DOHH2 (cell line): ENCODE results near the gene PRIM2.

ENCODE experiments used
- H3F3A ChIP-seq: fragments of 200-600 bp; sonication (generic), shearing (Covaris generic); 2 replicates; pipeline ENCODE4 v1.6.0; 2016; ENCODE audit warnings: antibody characterized with exemption, mild to moderate bottlenecking; ENCODE audit not compliant: control insufficient read depth, insufficient read depth
- H3K27ac ChIP-seq: fragments of 200-600 bp; sonication (generic); 2 replicates; pipeline ENCODE4 v1.5.1; 2014; ENCODE audit warnings: low read depth, mild to moderate bottlenecking, low read length, moderate library complexity
- H3K27me3 ChIP-seq: fragments of 200-600 bp; sonication (generic); 2 replicates; pipeline ENCODE4 v1.6.1; 2014; ENCODE audit warnings: mild to moderate bottlenecking, low read length, mixed read lengths; ENCODE audit not compliant: control insufficient read depth
- H3K36me3 ChIP-seq: fragments of 200-600 bp; sonication (generic); 2 replicates; pipeline ENCODE4 v1.6.1; 2014; ENCODE audit warnings: mild to moderate bottlenecking, low read length, moderate library complexity, mixed read lengths; ENCODE audit not compliant: control insufficient read depth
- H3K4me1 ChIP-seq: fragments of 200-600 bp; sonication (generic); 2 replicates; pipeline ENCODE4 v1.6.1; 2014; ENCODE audit warnings: mild to moderate bottlenecking, low read length, mixed read lengths; ENCODE audit not compliant: control insufficient read depth
- H3K4me2 ChIP-seq: fragments of 200-600 bp; sonication (generic); 2 replicates; pipeline ENCODE4 v1.6.0; 2014; ENCODE audit warnings: mild to moderate bottlenecking, low read length, moderate library complexity
- H3K4me3 ChIP-seq: fragments of 200-600 bp; sonication (generic); 2 replicates; pipeline ENCODE4 v1.5.1; 2014; ENCODE audit warnings: mild to moderate bottlenecking, low read length, mixed read lengths
- H3K79me2 ChIP-seq: fragments of 200-600 bp; sonication (generic); 2 replicates; pipeline ENCODE4 v1.6.1; 2014; ENCODE audit warnings: mild to moderate bottlenecking, low read length, mixed read lengths; ENCODE audit not compliant: control insufficient read depth
- H3K9me2 ChIP-seq: fragments of 200-600 bp; sonication (generic); replicated peaks from 2 replicates; pipeline ENCODE4 v1.6.1; 2014; ENCODE audit warnings: mild to moderate bottlenecking, low read length, mixed read lengths; ENCODE audit not compliant: control insufficient read depth
- H3K9me3 ChIP-seq: fragments of 200-600 bp; sonication (generic); 2 replicates; pipeline ENCODE4 v1.6.1; 2014; ENCODE audit warnings: antibody characterized with exemption, low read length, mixed read lengths; ENCODE audit not compliant: control insufficient read depth, insufficient read depth
- H4K20me1 ChIP-seq: fragments of 200-600 bp; sonication (generic); 2 replicates; pipeline ENCODE4 v1.6.0; 2014; ENCODE audit warnings: low read depth, mild to moderate bottlenecking, antibody characterized with exemption, low read length, moderate library complexity; ENCODE audit not compliant: control insufficient read depth, insufficient read depth
- EZH2phosphoT487 ChIP-seq: fragments of 200-600 bp; sonication (generic); IDR thresholded peaks from 2 replicates; pipeline ENCODE4 v1.6.1; 2017; ENCODE audit warnings: borderline replicate concordance, mild to moderate bottlenecking, antibody characterized with exemption, low read length, moderate library complexity, mixed read lengths
- TF ChIP-seq, protein P1 (sequence below): fragments of 200-600 bp; sonication (generic); IDR thresholded peaks from one replicate; pipeline ENCODE4 v1.5.1; 2014; ENCODE audit warnings: antibody characterized with exemption, mild to moderate bottlenecking, low read depth, low read length; ENCODE audit not compliant: poor library complexity, severe bottlenecking

Gene PRIM2

DNA sequence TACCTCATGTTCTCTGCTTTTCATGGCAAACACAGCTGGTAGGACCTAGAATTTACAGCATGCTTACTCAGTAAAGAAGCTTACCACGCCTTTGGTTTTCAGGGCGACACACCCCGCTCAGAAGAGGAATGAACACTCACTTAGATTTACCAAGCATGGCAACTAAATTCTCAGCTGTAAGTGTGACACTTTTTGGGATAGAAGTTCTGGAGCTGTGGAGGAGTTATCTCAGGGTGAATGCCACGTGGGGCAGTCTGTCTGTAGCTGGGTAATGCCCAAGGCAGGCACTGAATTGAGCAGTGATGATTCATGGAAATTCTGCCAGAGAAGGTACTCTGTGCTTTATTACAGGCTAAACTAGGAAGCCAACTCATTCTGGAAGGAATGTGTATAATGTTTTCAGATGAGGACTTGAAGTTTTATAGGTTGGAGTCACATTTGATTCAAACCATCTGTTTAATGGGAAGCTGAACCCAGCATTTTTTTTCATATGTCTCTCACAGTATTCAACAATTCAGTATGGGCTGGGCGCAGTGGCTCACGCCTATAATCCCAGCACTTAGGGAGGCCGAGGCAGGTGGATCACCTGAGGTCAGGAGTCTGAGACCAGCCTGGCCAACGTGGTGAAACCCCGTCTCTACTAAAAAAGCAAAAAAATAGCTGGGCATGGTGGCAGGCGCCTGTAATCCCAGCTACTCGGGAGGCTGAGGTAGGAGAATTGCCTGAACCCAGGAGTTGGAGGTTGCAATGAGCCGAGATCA, 3.5 kb upstream of the PRIM2 start:
- peaks cover 12% of the 10 kb centered on the region for H3K4me1 ChIP-seq

DNA sequence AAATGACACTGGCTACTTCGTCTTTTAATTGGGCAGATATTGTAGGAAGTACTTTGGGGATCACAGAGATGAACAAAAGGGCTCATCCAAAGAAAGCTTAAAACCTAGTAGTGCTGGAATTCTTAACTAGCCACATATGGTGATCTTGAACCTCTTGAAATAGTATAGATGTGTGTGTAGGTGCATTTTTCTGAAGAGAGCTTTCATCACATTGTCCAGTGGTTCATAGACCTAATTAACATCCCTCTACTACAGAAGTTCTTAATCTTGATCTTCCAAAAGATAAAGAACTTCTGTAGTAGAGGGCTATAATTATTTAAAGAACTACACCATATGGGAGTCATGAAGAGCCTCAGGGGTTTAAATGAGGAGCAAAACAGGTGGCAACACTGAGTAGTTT, 2.3 kb upstream of the PRIM2 start:
- Histone ChIP-seq H3K4me2 (no peak overlapping the region), H3K36me3 (peaks cover 27% of the 10 kb centered on the region)
- no peak for TF ChIP-seq EZH2phosphoT487
- TF ChIP-seq, protein P1, sequence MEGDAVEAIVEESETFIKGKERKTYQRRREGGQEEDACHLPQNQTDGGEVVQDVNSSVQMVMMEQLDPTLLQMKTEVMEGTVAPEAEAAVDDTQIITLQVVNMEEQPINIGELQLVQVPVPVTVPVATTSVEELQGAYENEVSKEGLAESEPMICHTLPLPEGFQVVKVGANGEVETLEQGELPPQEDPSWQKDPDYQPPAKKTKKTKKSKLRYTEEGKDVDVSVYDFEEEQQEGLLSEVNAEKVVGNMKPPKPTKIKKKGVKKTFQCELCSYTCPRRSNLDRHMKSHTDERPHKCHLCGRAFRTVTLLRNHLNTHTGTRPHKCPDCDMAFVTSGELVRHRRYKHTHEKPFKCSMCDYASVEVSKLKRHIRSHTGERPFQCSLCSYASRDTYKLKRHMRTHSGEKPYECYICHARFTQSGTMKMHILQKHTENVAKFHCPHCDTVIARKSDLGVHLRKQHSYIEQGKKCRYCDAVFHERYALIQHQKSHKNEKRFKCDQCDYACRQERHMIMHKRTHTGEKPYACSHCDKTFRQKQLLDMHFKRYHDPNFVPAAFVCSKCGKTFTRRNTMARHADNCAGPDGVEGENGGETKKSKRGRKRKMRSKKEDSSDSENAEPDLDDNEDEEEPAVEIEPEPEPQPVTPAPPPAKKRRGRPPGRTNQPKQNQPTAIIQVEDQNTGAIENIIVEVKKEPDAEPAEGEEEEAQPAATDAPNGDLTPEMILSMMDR: no peak

More for the DNA sequence above, 3.5 kb upstream of the PRIM2 start:
- no peaks in the 10 kb centered on the region for H3K9me3 ChIP-seq
- no peak overlapping the region for H3K4me3 ChIP-seq
- no peaks in the 10 kb centered on the region for H3F3A ChIP-seq
- TF ChIP-seq EZH2phosphoT487: no peak
- TF ChIP-seq, protein P1: no peak
- H4K20me1 ChIP-seq: no peaks in the 10 kb centered on the region
- H3K4me2 ChIP-seq: no peak overlapping the region
- no peak overlapping the region for H3K27ac ChIP-seq
- H3K9me2 ChIP-seq: no peaks in the 10 kb centered on the region
- H3K36me3 ChIP-seq: peaks cover 15% of the 10 kb centered on the region
- peaks cover 9% of the 10 kb centered on the region for H3K27me3 ChIP-seq
- H3K79me2 ChIP-seq: peaks cover 17% of the 10 kb centered on the region

DNA sequence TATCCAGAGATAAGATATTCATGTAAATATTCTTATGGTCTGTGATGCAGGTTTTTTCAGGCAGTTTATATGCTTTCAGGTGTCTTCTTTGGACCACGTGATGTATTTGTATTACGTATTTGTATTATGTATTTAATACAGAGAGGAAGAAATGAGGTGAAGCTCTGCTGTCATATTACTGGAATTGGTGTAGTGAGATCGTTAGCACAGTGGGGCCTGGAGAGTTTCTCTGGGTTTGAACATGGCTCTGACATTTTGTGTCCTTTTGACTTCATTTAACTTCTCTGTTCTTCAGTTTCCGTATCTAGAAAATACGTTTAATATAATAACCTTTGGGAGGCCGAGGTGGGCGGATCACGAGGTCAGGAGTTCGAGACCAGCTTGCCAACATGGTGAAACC, 1.6 kb upstream of the PRIM2 start:
- H3K4me3 ChIP-seq: no peak overlapping the region
- no peaks in the 10 kb centered on the region for H4K20me1 ChIP-seq
- no peaks in the 10 kb centered on the region for H3F3A ChIP-seq
- peaks cover 9% of the 10 kb centered on the region for H3K27me3 ChIP-seq
- no peak overlapping the region for H3K4me2 ChIP-seq
- peaks cover 31% of the 10 kb centered on the region for H3K79me2 ChIP-seq
- TF ChIP-seq, protein P1: no peak
- no peaks in the 10 kb centered on the region for H3K9me2 ChIP-seq
- H3K9me3 ChIP-seq: no peaks in the 10 kb centered on the region
- H3K27ac ChIP-seq: no peak overlapping the region
- peaks cover 34% of the 10 kb centered on the region for H3K36me3 ChIP-seq
- H3K4me1 ChIP-seq: peaks cover 23% of the 10 kb centered on the region

More for the DNA sequence above, 2.3 kb upstream of the PRIM2 start:
- Histone ChIP-seq H3K9me3 (no peaks in the 10 kb centered on the region), H3K27ac (no peak overlapping the region), H3K27me3 (peaks cover 9% of the 10 kb centered on the region), H3F3A (no peaks in the 10 kb centered on the region), H3K4me1 (peaks cover 23% of the 10 kb centered on the region), H3K79me2 (peaks cover 29% of the 10 kb centered on the region), H3K9me2 (no peaks in the 10 kb centered on the region), H3K4me3 (no peak overlapping the region), H4K20me1 (no peaks in the 10 kb centered on the region)
